Fibroblast of villous mesenchyme (primary cell): ENCODE data around the gene CUL9. TPM values are rescaled to one million over a fixed set of nuclear protein-coding genes. Genes with fewer than 3 reads are reported as not detected.

Experiments
- DNase-seq: peaks from one replicate; pipeline ENCODE4 v3.0.0-alpha.2; 2010; ENCODE audit warnings: low read depth
- H3K4me3 ChIP-seq: 2 replicates; pipeline ENCODE4 v1.5.1; 2011; ENCODE audit warnings: low read depth, mild to moderate bottlenecking, low read length
- total RNA-seq: library from RNA; depleted of rRNA; stranded (reverse); fragments of >200 nt; gene quantifications from 2 replicates; pipeline ENCODE4 v1.2.3, GENCODE V29; 2012
- TF ChIP-seq, protein P1 (sequence below): IDR thresholded peaks from 2 replicates; pipeline ENCODE4 v1.5.1; 2012; ENCODE audit warnings: low read depth, mild to moderate bottlenecking, low read length; ENCODE audit not compliant: insufficient read depth

Gene CUL9
- total RNA-seq, 1 donor, result 23.3 TPM

DNA sequence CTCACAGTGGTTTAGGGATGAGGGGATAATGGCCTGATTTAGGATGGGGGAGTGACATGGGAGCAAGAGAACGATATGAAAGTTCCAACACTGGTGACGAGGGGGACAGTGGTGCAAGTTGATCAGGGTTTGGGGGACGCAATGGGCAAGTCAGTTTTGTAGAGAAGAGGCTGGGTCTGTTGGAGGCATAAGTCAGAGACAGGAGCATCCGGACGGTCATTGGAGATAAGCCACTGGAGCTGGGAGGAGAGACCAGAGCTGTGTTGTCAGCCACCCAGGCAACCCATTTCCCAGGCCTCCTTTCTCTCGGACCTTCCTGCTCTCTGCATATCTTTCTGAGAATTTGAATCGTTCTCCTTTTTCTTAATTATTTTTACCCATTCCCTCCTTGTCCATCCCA, 37.8 kb downstream of the CUL9 start:
- no peak for DNase-seq
- TF ChIP-seq, protein P1, sequence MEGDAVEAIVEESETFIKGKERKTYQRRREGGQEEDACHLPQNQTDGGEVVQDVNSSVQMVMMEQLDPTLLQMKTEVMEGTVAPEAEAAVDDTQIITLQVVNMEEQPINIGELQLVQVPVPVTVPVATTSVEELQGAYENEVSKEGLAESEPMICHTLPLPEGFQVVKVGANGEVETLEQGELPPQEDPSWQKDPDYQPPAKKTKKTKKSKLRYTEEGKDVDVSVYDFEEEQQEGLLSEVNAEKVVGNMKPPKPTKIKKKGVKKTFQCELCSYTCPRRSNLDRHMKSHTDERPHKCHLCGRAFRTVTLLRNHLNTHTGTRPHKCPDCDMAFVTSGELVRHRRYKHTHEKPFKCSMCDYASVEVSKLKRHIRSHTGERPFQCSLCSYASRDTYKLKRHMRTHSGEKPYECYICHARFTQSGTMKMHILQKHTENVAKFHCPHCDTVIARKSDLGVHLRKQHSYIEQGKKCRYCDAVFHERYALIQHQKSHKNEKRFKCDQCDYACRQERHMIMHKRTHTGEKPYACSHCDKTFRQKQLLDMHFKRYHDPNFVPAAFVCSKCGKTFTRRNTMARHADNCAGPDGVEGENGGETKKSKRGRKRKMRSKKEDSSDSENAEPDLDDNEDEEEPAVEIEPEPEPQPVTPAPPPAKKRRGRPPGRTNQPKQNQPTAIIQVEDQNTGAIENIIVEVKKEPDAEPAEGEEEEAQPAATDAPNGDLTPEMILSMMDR, result no peak
- no peak overlapping the region for H3K4me3 ChIP-seq

DNA sequence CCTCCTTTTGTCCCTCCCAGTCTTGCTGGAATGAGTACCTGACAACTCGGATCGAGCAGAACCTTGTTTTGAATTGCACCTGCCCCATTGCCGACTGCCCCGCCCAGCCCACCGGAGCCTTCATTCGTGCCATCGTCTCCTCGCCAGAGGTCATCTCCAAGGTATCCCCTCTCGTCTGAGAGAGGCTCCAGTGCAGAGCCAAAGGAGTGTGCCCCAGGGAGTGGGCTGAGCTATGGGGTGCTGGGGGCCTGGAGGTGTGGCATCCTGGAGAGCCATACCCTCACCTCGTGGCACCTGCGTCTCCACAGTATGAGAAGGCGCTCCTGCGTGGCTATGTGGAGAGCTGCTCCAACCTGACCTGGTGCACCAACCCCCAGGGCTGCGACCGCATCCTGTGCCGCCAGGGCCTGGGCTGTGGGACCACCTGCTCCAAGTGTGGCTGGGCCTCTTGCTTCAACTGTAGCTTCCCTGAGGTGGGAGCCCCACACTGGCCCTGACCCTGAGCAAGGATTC, 38.5 kb downstream of the CUL9 start:
- no peak overlapping the region for H3K4me3 ChIP-seq
- DNase-seq, result no peak
- TF ChIP-seq, protein P1, result no peak

DNA sequence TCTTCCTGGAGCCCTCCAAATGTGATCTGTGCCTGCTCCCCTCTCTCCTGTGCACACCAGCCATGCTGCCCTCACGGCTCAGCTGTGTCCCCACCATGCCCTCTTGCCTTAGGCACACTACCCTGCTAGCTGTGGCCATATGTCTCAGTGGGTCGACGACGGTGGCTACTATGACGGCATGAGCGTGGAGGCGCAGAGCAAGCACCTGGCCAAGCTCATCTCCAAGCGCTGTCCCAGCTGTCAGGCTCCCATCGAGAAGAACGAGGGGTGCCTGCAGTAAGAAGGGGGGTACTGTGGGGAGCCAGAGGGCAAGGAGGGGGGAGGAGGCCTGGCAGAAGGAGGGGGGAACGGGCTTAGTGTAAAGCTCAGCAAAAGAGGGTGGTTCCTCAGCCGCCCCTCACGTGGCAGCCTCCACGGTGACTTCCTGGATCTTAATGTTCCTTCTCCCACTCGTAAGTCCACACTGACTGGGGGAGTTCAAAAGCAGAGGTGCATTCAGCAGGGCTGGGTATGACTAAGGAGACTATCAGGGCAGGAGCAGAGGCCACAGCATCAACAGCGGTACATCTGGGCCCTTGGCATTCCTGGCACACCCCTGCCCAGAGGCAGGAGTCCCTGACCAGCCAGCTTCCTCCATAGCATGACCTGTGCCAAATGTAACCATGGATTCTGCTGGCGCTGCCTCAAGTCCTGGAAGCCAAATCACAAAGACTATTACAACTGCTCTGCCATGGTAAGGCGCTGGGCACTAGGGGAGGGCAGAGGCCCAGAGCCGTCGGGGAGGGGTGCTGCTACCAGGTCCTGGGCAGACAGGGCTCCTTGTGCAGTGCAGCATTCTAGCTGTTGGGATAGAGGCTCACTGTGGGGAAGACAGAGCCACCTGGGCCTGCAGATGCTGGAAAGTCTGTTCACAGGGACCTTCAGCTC, 39.3 kb downstream of the CUL9 start:
- TF ChIP-seq, protein P1, result no peak
- no peak for DNase-seq
- H3K4me3 ChIP-seq, result no peak overlapping the region

DNA sequence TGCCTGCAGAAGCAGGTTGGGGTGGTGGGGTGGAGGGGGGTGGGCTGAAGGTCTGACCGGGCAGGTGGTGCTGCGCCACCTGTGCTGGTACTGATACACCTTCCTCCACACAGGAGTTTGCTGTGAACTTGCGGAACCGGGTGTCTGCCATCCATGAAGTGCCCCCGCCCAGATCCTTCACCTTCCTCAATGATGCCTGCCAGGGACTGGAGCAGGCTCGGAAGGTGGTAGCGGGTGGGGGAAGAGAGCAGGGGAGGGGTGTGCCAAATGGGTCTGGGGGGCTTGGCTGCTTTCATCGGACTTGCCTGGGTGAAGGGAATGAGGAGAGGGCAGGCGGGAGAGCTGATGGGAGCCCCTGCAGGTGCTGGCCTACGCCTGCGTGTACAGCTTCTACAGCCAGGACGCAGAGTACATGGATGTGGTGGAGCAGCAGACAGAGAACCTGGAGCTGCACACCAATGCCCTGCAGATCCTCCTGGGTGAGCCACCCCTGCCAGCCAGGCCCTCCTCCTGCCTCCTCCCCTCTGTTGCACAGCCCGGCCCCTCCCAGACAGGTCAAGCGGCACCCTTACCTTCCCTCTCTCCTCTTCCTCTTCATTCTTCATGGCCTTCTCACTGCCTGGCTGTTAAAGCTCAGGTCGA, 40.5 kb downstream of the CUL9 start:
- TF ChIP-seq, protein P1, result no peak
- DNase-seq, result no peak
- no peak overlapping the region for H3K4me3 ChIP-seq

DNA sequence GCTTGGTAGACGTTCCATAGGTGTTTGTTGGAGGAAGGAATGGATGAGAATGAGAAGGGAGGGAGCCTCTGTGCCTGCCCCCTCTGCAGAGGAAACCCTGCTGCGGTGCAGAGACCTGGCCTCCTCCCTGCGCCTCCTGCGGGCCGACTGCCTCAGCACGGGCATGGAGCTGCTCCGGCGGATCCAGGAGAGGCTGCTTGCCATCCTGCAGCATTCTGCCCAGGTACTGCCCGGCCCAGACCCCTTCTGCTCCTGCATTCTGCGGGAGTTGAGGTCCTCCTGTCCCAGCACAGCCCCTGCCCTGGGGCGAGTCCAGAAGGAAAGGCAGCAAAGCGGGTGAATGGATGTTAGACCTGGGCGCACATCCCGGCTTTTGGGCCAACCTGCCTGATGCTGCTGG, 41.2 kb downstream of the CUL9 start:
- no peak for DNase-seq
- H3K4me3 ChIP-seq, result no peak overlapping the region
- TF ChIP-seq, protein P1, result no peak

DNA sequence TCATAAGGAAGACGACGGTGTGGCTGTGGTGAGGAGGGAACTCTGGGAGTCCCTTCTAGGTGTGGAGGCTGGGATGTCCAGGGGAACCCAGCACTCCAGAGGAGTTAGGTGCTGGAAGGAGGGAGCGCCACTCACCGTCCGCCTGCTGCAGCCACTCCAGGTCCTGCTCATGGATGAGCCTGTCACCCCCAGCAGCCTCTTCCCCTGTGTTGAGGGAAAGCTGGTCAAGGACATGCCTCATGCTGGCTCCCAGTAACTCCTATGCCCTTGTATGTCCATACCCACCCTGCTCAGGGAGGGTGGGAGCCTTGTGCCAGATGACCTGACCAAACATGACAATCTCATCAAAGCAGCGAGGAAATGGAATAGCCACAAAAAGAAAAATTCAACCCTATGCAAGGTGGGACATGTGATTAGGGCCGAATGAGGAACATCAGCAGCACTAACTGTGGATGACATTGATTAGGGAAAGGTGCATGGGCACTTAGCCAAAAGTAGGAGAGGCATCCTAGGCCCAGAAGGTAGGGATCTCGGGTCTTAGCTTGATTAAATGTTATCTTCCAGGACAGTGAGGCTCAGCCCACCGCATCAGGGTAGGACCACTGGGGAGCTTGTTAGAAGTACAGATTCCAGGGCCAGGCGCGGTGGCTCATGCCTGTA, 44.3 kb downstream of the CUL9 start:
- TF ChIP-seq, protein P1, result no peak
- no peak for DNase-seq
- H3K4me3 ChIP-seq, result no peak overlapping the region
